Body of pancreas (tissue), 4 donors: ENCODE data around the gene FKBP1B. TPM values are rescaled to one million over a fixed set of nuclear protein-coding genes. Genes with fewer than 3 reads are reported as not detected.
"Not testable (repeated sequence)": the region's sequence is repeated elsewhere in the genome, so short reads cannot be mapped to it uniquely, and the experiment has no call there.

Experiments
- ATAC-seq: fragments of 150-250 bp; one replicate; pipeline ENCODE4 v1.9.1; 2016
- DNase-seq, 4 donors: peaks; one replicate each; pipeline ENCODE4 v3.0.0-alpha.2; 2019
- H3K27ac ChIP-seq, 4 donors: fragments of 200-600 bp; sonication (generic); 1 replicate in 3 of 4; 2 replicates in 1 of 4; pipeline versions ENCODE4 v1.5.1 to v1.6.1; 2016 to 2019; ENCODE audit warnings: mild to moderate bottlenecking in 1 of 4, mixed read lengths in 1 of 4, moderate library complexity in 1 of 4
- H3K27me3 ChIP-seq, 2 donors: fragments of 200-600 bp; sonication (generic); one replicate each; pipeline ENCODE4 v1.6.0; 2016; ENCODE audit warnings: mild to moderate bottlenecking in 1 of 2
- H3K36me3 ChIP-seq, 2 donors: fragments of 200-600 bp; sonication (generic); replicated peaks in 1 of 2; 2 replicates each; pipeline ENCODE4 v1.5.1; 2016; ENCODE audit warnings: low read depth in 2 of 2; ENCODE audit not compliant: insufficient read depth in 1 of 2
- H3K4me1 ChIP-seq: fragments of 200-600 bp; sonication (generic); one replicate; pipeline ENCODE4 v1.6.0; 2016
- H3K4me3 ChIP-seq, 2 donors: fragments of 200-600 bp; sonication (generic); 1 replicate in 1 of 2; 2 replicates in 1 of 2; pipeline ENCODE4 v1.5.1; 2016 to 2019
- H3K9me3 ChIP-seq, 3 donors: fragments of 200-600 bp; sonication (generic); 1 replicate in 2 of 3; 2 replicates in 1 of 3; pipeline ENCODE4 v1.5.1; 2016
- POLR2A ChIP-seq, 3 donors: fragments of 450-650 bp; IDR thresholded peaks; one replicate each; pipeline ENCODE4 v1.6.1; 2016; ENCODE audit warnings: antibody characterized with exemption in 3 of 3, mild to moderate bottlenecking in 2 of 3
- whole genome bisulfite sequencing, 2 donors: methylation state at CpG; one replicate each; pipeline ENCODE4 v1.1.5; 2017; 5-methylcytosine and 5-hydroxymethylcytosine counted together
- intact Hi-C: fragments of 100-400 bp; cut with DNase I; formaldehyde crosslinking; loops from one replicate; pipeline ENCODE4 v1.15.1; 2023
- total RNA-seq, 2 donors: library from RNA; depleted of rRNA; stranded (reverse); fragments of >200 nt; gene quantifications; one replicate each; pipeline ENCODE4 v1.1.0, GENCODE V29; 2016
- TF ChIP-seq, protein P1 (sequence below), 7 experiments: fragments of 450-650 bp in 4 of 7; fragments of 200-600 bp in 3 of 7; sonication (generic) in 3 of 7; IDR thresholded peaks; one replicate each; pipeline ENCODE4 v1.5.1; 2016 to 2019; ENCODE audit warnings: antibody characterized with exemption in 7 of 7

The FKBP1B gene
- total RNA-seq, 2 donors from 2014 or later = 10.5 to 12.7 TPM

DNA sequence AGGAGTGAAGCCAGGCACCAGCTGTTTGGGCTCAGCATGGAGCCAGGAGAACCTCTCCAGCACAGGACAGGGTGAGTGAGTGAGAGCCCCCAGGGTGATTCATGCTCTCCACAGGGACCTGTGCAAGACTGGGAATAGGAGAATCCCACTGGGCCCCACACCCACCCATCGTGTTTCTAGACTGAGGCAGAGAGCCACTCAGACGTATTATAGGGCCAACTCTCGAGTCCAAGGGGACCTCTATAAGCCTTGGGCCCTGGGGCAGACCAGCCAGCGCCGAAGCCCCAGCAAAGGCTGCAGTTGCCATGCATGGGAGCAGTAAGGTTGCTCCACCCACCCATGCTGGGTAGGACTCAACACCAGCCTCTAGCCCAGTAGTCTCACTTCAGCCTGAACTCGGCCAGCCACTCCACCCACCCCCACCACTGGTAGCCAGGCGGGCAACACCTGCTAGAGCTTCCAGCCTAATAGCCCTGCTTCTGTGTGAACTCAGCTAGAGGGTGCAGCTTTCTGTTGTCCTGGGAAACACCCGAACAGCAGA lies 54.6 kb downstream of the FKBP1B start:
- Histone ChIP-seq H3K9me3 (no peaks in the 10 kb centered on the region), H3K27me3 (no peaks in the 10 kb centered on the region), H3K4me1 (no peaks in the 10 kb centered on the region), H3K4me3 (no peak overlapping the region), H3K36me3 (no peaks in the 10 kb centered on the region), H3K27ac (no peak overlapping the region)
- no peak for ATAC-seq
- intact Hi-C loops = no loop called here
- 91% methylated on average over 8 of the region's 8 CpGs; no CpG with 5 or more reads in 1 of the 2 donors for WGBS, 2 donors
- no peak for TF ChIP-seq POLR2A (IDR thresholded peaks at IDR 0.05)
- TF ChIP-seq, protein P1, sequence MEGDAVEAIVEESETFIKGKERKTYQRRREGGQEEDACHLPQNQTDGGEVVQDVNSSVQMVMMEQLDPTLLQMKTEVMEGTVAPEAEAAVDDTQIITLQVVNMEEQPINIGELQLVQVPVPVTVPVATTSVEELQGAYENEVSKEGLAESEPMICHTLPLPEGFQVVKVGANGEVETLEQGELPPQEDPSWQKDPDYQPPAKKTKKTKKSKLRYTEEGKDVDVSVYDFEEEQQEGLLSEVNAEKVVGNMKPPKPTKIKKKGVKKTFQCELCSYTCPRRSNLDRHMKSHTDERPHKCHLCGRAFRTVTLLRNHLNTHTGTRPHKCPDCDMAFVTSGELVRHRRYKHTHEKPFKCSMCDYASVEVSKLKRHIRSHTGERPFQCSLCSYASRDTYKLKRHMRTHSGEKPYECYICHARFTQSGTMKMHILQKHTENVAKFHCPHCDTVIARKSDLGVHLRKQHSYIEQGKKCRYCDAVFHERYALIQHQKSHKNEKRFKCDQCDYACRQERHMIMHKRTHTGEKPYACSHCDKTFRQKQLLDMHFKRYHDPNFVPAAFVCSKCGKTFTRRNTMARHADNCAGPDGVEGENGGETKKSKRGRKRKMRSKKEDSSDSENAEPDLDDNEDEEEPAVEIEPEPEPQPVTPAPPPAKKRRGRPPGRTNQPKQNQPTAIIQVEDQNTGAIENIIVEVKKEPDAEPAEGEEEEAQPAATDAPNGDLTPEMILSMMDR (IDR thresholded peaks at IDR 0.05) = no peak
- no peak for DNase-seq

DNA sequence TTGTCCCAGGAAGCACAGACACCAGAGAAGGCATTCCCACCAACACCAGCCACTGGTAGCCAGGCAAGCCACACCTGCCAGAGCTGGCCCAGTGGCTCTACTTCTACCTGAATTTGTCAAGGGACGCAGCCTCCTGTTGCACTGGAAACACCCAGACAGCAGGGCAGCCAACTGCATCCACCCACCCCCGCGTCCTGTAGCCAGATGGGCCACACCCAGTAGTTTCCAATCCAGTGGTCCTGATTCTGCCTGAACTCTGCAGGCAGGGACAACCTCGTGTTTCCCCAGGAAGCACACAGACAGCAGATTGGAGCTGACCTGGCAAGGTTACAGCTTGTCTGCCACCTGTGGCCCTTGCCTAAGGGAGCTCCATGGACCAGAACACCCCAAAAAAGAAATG lies 55.4 kb downstream of the FKBP1B start:
- Histone ChIP-seq H3K36me3 (no peaks in the 10 kb centered on the region), H3K9me3 (no peaks in the 10 kb centered on the region), H3K4me1 (no peaks in the 10 kb centered on the region), H3K27me3 (no peaks in the 10 kb centered on the region), H3K4me3 (no peak overlapping the region), H3K27ac (no peak overlapping the region)
- DNase-seq (no peak), ATAC-seq (no peak)
- intact Hi-C loops = no loop called here
- TF ChIP-seq, protein P1 (IDR thresholded peaks at IDR 0.05) = no peak
- no peak for TF ChIP-seq POLR2A (IDR thresholded peaks at IDR 0.05)
- WGBS, 2 donors = 82% methylated on average over 4 of the region's 4 CpGs; no CpG with 5 or more reads in 1 of the 2 donors

DNA sequence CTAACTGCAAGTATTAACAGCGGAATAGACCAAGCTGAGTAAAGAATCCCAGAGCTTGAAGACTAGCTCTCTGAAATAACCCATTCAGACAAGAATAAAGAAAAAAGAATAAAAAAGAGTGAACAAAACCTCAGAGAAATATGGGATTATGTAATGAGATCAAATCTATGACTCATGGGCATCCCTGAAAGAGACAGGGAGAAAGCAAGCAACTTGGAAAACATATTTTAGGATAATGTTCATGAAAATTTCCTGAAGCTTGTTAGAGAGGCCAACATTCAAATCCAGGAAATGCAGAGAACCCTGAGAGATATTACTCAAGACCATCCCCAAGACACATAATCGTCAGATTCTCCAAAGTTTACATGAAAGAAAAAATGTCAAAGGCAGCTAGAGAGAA lies 56.3 kb downstream of the FKBP1B start:
- no peak for DNase-seq
- Histone ChIP-seq H3K9me3 (no peaks in the 10 kb centered on the region), H3K4me3 (no peak overlapping the region), H3K27me3 (no peaks in the 10 kb centered on the region), H3K4me1 (no peaks in the 10 kb centered on the region), H3K27ac (no peak overlapping the region), H3K36me3 (no peaks in the 10 kb centered on the region)
- WGBS, 2 donors = 23 to 50% methylated on average over 2 of the region's 2 CpGs
- intact Hi-C loops = no loop called here
- TF ChIP-seq, protein P1 (IDR thresholded peaks at IDR 0.05) = no peak
- TF ChIP-seq POLR2A (IDR thresholded peaks at IDR 0.05) = no peak
- ATAC-seq = no peak

DNA sequence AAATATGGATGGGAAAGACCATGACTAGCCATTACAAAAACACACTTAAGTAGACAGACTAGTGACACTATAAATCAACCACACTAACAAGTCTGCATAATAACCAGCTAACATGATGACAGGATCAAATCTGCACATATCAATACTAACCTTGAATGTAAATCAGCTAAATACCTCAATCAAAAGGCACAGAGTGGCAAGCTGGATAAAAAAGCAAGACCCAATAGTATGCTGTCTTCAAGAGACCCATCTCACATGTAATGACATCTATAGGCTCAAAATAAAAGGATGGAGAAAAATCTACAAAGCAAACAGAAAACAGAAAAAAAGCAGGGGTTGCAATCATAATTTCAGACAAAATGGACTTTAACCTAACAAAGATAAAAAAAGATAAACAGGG lies 57.2 kb downstream of the FKBP1B start:
- Histone ChIP-seq H3K4me3 (no peak overlapping the region), H3K27me3 (no peaks in the 10 kb centered on the region), H3K4me1 (no peaks in the 10 kb centered on the region), H3K27ac (no peak overlapping the region), H3K36me3 (no peaks in the 10 kb centered on the region), H3K9me3 (no peaks in the 10 kb centered on the region)
- ATAC-seq (no peak), DNase-seq (no peak)
- intact Hi-C loops = no loop called here
- no peak for TF ChIP-seq POLR2A (IDR thresholded peaks at IDR 0.05)
- TF ChIP-seq, protein P1 (IDR thresholded peaks at IDR 0.05) = no peak

DNA sequence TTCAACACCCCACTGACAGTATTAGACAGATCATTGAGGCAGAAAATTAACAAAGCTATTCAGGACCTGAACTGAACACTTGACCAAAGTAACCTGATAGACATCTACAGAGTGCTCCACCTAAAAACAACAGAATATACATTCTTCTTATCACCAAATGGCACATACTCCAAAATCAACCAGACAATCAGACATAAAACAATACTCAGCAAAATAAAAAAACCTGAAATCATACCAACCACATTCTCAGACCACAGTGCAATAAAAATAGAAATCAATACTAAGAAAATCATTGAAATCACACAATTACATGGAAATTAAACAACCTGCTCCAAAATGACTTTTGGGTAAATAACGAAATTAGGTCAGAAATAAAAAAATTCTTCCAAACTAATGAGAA lies 57.8 kb downstream of the FKBP1B start:
- Histone ChIP-seq H3K27me3 (no peaks in the 10 kb centered on the region), H3K4me1 (no peaks in the 10 kb centered on the region), H3K27ac (no peak overlapping the region), H3K9me3 (no peaks in the 10 kb centered on the region), H3K4me3 (no peak overlapping the region), H3K36me3 (no peaks in the 10 kb centered on the region)
- DNase-seq = no peak
- WGBS, 2 donors = 86 to 93% methylated on average over 1 of the region's 1 CpG
- ATAC-seq = no peak
- intact Hi-C loops = no loop called here
- TF ChIP-seq, protein P1 (IDR thresholded peaks at IDR 0.05) = no peak
- TF ChIP-seq POLR2A (IDR thresholded peaks at IDR 0.05) = no peak

DNA sequence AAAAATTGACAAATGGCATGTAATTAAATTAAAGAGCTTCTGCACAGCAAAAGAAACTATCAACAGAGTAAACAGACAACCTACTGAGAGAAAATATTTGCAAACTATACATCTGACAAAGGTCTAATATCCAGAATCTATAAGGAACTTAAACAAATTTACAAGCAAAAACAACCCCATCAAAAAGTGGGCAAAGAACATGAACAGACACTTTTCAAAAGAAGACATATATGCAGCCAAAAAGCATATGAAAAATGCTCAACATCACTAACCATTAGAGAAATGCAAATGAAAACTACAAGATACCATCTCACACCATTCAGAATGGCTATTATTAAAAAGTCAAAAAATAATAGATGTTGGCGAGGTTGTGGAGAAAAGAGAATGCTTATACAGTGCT lies 59.9 kb downstream of the FKBP1B start:
- H3K4me3 ChIP-seq, H3K9me3 ChIP-seq, H3K27ac ChIP-seq, intact Hi-C loops, H3K27me3 ChIP-seq, H3K4me1 ChIP-seq, H3K36me3 ChIP-seq, ATAC-seq, DNase-seq: not testable (repeated sequence)
- 93 to 100% methylated on average over 1 of the region's 1 CpG for WGBS, 2 donors
